Testis (tissue), 2 donors: ENCODE measurements around the gene KRTAP12-4.

Source experiments
- CTCF ChIP-seq, 3 experiments: fragments of 450-650 bp in 2 of 3; fragments of 200-600 bp in 1 of 3; sonication (generic) in 1 of 3; IDR thresholded peaks; one replicate each; pipeline ENCODE4 v1.5.1; 2016 to 2019; ENCODE audit warnings: antibody characterized with exemption in 3 of 3, mild to moderate bottlenecking in 2 of 3, moderate library complexity in 1 of 3
- POLR2A ChIP-seq: fragments of 450-650 bp; IDR thresholded peaks from one replicate; pipeline ENCODE4 v1.6.1; 2017; ENCODE audit warnings: antibody characterized with exemption, mild to moderate bottlenecking, moderate library complexity

GRCh38 chr21:44656868-44657267 is 2.4 kb upstream of the KRTAP12-4 start:
- TF ChIP-seq CTCF (IDR thresholded peaks at IDR 0.05) (no peak), POLR2A (no peak)
